HUES48 (cell line): ENCODE data around the gene C12orf42.

Source experiments
- H3K27ac ChIP-seq: one replicate; pipeline ENCODE4 v1.7.0; 2013; ENCODE audit warnings: low read depth, low read length, inconsistent platforms
- H3K27me3 ChIP-seq: 2 replicates; pipeline ENCODE4 v1.6.1; 2013; ENCODE audit warnings: mild to moderate bottlenecking, low read length; ENCODE audit not compliant: control insufficient read depth, insufficient read depth
- H3K36me3 ChIP-seq: 2 replicates; pipeline ENCODE4 v1.6.1; 2013; ENCODE audit warnings: low read length; ENCODE audit not compliant: control insufficient read depth, insufficient read depth
- H3K4me1 ChIP-seq: 2 replicates; pipeline ENCODE4 v1.6.1; 2013; ENCODE audit warnings: mild to moderate bottlenecking, low read length; ENCODE audit not compliant: control insufficient read depth, insufficient read depth
- H3K4me3 ChIP-seq: 2 replicates; pipeline ENCODE4 v1.5.1; 2013; ENCODE audit warnings: mild to moderate bottlenecking, low read depth, low read length
- H3K9ac ChIP-seq: 2 replicates; pipeline ENCODE4 v1.6.1; 2013; ENCODE audit warnings: mild to moderate bottlenecking, low read depth, low read length, moderate library complexity
- H3K9me3 ChIP-seq: 2 replicates; pipeline ENCODE4 v1.6.1; 2013; ENCODE audit warnings: low read length; ENCODE audit not compliant: control insufficient read depth, insufficient read depth

C12orf42 gene

GRCh38 chr12:103336940-103337339 lies 158.8 kb downstream of the C12orf42 start:
- Histone ChIP-seq H3K4me3 (no peak overlapping the region), H3K27ac (no peak overlapping the region), H3K36me3 (no peaks in the 10 kb centered on the region), H3K9me3 (no peaks in the 10 kb centered on the region), H3K4me1 (peaks cover 4% of the 10 kb centered on the region; the same call in 1 of the 2 replicates), H3K27me3 (no peaks in the 10 kb centered on the region), H3K9ac (no peak overlapping the region)

GRCh38 chr12:103334466-103334865 lies 161.3 kb downstream of the C12orf42 start:
- Histone ChIP-seq H3K9me3 (no peaks in the 10 kb centered on the region), H3K4me3 (no peak overlapping the region), H3K4me1 (peaks cover 4% of the 10 kb centered on the region; the same call in 1 of the 2 replicates), H3K36me3 (no peaks in the 10 kb centered on the region), H3K9ac (no peak overlapping the region), H3K27ac (no peak overlapping the region), H3K27me3 (no peaks in the 10 kb centered on the region)

- H3K27ac ChIP-seq: no peak overlapping the region
- no peaks in the 10 kb centered on the region for H3K27me3 ChIP-seq
- no peaks in the 10 kb centered on the region for H3K36me3 ChIP-seq
- H3K4me3 ChIP-seq: no peak overlapping the region
- no peak overlapping the region for H3K9ac ChIP-seq
- peaks cover 4% of the 10 kb centered on the region; the same call in 1 of the 2 replicates for H3K4me1 ChIP-seq
- H3K9me3 ChIP-seq: no peaks in the 10 kb centered on the region
Measured at GRCh38 chr12:103333676-103334075, 162.1 kb downstream of the C12orf42 start.

- Histone ChIP-seq H3K4me3 (no peak overlapping the region), H3K27ac (no peak overlapping the region), H3K9ac (no peak overlapping the region), H3K27me3 (no peaks in the 10 kb centered on the region), H3K4me1 (peaks cover 4% of the 10 kb centered on the region; the same call in 1 of the 2 replicates), H3K9me3 (no peaks in the 10 kb centered on the region), H3K36me3 (no peaks in the 10 kb centered on the region)
Measured at GRCh38 chr12:103331643-103332042, 164.1 kb downstream of the C12orf42 start.

GRCh38 chr12:103330672-103331071 lies 165.1 kb downstream of the C12orf42 start:
- H3K9ac ChIP-seq: no peak overlapping the region
- no peaks in the 10 kb centered on the region for H3K9me3 ChIP-seq
- H3K4me3 ChIP-seq: no peak overlapping the region
- H3K36me3 ChIP-seq: no peaks in the 10 kb centered on the region
- H3K4me1 ChIP-seq: peaks cover 4% of the 10 kb centered on the region; the same call in 1 of the 2 replicates
- no peak overlapping the region for H3K27ac ChIP-seq
- H3K27me3 ChIP-seq: no peaks in the 10 kb centered on the region

- no peak overlapping the region for H3K4me3 ChIP-seq
- no peaks in the 10 kb centered on the region for H3K9me3 ChIP-seq
- H3K4me1 ChIP-seq: peaks cover 4% of the 10 kb centered on the region; the same call in 1 of the 2 replicates
- H3K27me3 ChIP-seq: no peaks in the 10 kb centered on the region
- H3K9ac ChIP-seq: no peak overlapping the region
- no peaks in the 10 kb centered on the region for H3K36me3 ChIP-seq
- no peak overlapping the region for H3K27ac ChIP-seq
Measured at GRCh38 chr12:103327676-103328075, 168.1 kb downstream of the C12orf42 start.

- Histone ChIP-seq H3K9ac (no peak overlapping the region), H3K4me1 (no peaks in the 10 kb centered on the region), H3K36me3 (no peaks in the 10 kb centered on the region), H3K27ac (no peak overlapping the region), H3K9me3 (no peaks in the 10 kb centered on the region), H3K27me3 (no peaks in the 10 kb centered on the region), H3K4me3 (no peak overlapping the region)
Measured at GRCh38 chr12:103326190-103326589, 169.6 kb downstream of the C12orf42 start.

GRCh38 chr12:103318566-103318965 lies 177.2 kb downstream of the C12orf42 start:
- Histone ChIP-seq H3K36me3 (no peaks in the 10 kb centered on the region), H3K9ac (no peak overlapping the region), H3K27ac (no peak overlapping the region), H3K4me3 (no peak overlapping the region), H3K9me3 (no peaks in the 10 kb centered on the region), H3K4me1 (no peaks in the 10 kb centered on the region), H3K27me3 (no peaks in the 10 kb centered on the region)

- Histone ChIP-seq H3K27ac (no peak overlapping the region), H3K36me3 (no peaks in the 10 kb centered on the region), H3K27me3 (no peaks in the 10 kb centered on the region), H3K9me3 (no peaks in the 10 kb centered on the region), H3K9ac (no peak overlapping the region), H3K4me1 (no peaks in the 10 kb centered on the region), H3K4me3 (no peak overlapping the region)
Measured at GRCh38 chr12:103317220-103317619, 178.5 kb downstream of the C12orf42 start.

GRCh38 chr12:103314786-103315185 lies 181.0 kb downstream of the C12orf42 start:
- Histone ChIP-seq H3K9me3 (no peaks in the 10 kb centered on the region), H3K4me3 (no peak overlapping the region), H3K27ac (no peak overlapping the region), H3K9ac (no peak overlapping the region), H3K36me3 (no peaks in the 10 kb centered on the region), H3K27me3 (no peaks in the 10 kb centered on the region), H3K4me1 (no peaks in the 10 kb centered on the region)

- H3K4me3 ChIP-seq: no peak overlapping the region
- H3K36me3 ChIP-seq: no peaks in the 10 kb centered on the region
- no peaks in the 10 kb centered on the region for H3K27me3 ChIP-seq
- H3K27ac ChIP-seq: no peak overlapping the region
- no peaks in the 10 kb centered on the region for H3K9me3 ChIP-seq
- H3K4me1 ChIP-seq: no peaks in the 10 kb centered on the region
- no peak overlapping the region for H3K9ac ChIP-seq
Measured at GRCh38 chr12:103313894-103314293, 181.9 kb downstream of the C12orf42 start.
